Activated CD4-positive, alpha-beta memory T cell treated with anti-CD3 and anti-CD28 coated beads, Interleukin-2, amount 10 ng/mL, durations not matched to agents 7 days and 5 days (primary cell): ENCODE data around the gene GPATCH2. TPM values are rescaled to one million over a fixed set of nuclear protein-coding genes. Genes with fewer than 3 reads are reported as not detected.
"Not testable (repeated sequence)": the region's sequence is repeated elsewhere in the genome, so short reads cannot be mapped to it uniquely, and the experiment has no call there.

Experiments used
- CTCF ChIA-PET: fragments of 350-600 bp; sonication (Branson Sonifier 250); formaldehyde crosslinking; loops from one replicate; lab custom pipeline; 2021; ENCODE audit warnings: antibody characterized with exemption, inconsistent platforms; lab: Charles Lee
- POLR2A ChIA-PET: fragments of 350-600 bp; sonication (Branson Sonifier 250); formaldehyde crosslinking; loops from one replicate; lab custom pipeline; 2021; ENCODE audit warnings: antibody characterized with exemption; lab: Charles Lee
- DNase-seq: peaks from one replicate; pipeline ENCODE4 v3.0.0-alpha.2; 2020
- H3K27ac Mint-ChIP-seq: one replicate; pipeline ENCODE4 v1.8.0; 2021; ENCODE audit warnings: mild to moderate bottlenecking, mixed read lengths
- H3K27me3 Mint-ChIP-seq: one replicate; pipeline ENCODE4 v1.8.0; 2021; ENCODE audit warnings: mixed read lengths
- H3K36me3 Mint-ChIP-seq: one replicate; pipeline ENCODE4 v1.8.0; 2021; ENCODE audit warnings: low read depth, mixed read lengths
- H3K4me1 Mint-ChIP-seq: one replicate; pipeline ENCODE4 v1.8.0; 2021; ENCODE audit warnings: mixed read lengths
- H3K4me3 Mint-ChIP-seq: one replicate; pipeline ENCODE4 v1.8.0; 2021; ENCODE audit warnings: mild to moderate bottlenecking, mixed read lengths
- H3K9me3 Mint-ChIP-seq: one replicate; pipeline ENCODE4 v1.8.0; 2021; ENCODE audit warnings: mixed read lengths
- total RNA-seq, 2 experiments: library from RNA; stranded (reverse); gene quantifications; one replicate each; pipeline ENCODE4 v1.2.3, GENCODE V29; 2021

The GPATCH2 gene
- total RNA-seq, 2 experiments from 2014 or later: 8.2 to 10.2 TPM

DNA sequence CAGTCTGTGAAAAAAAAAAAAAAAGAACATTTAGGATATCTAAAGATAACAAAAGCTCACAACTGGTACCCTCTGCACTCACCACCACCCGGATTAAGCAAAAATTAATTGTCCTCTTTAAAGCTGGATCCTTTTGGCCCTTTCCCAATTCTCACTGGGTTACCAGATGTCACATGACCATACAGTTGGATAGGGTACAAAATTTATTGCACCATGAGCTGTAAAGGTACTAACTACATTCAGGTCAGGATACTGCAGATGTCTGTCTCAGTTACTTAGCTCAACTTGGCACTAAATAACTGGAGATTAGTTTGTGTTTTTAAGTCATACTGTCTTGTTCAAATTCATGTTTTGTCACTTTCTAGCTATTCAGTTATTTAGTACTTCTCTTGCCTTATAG lies 96.3 kb downstream of the GPATCH2 start:
- ChIA-PET POLR2A (no interaction called here), CTCF (no interaction called here)
- no peak overlapping the region for H3K4me3 Mint-ChIP-seq
- H3K27ac Mint-ChIP-seq: no peak overlapping the region
- no peaks in the 10 kb centered on the region for H3K4me1 Mint-ChIP-seq
- no peaks in the 10 kb centered on the region for H3K27me3 Mint-ChIP-seq
- no peaks in the 10 kb centered on the region for H3K9me3 Mint-ChIP-seq
- DNase-seq: no peak
- H3K36me3 Mint-ChIP-seq: no peaks in the 10 kb centered on the region

DNA sequence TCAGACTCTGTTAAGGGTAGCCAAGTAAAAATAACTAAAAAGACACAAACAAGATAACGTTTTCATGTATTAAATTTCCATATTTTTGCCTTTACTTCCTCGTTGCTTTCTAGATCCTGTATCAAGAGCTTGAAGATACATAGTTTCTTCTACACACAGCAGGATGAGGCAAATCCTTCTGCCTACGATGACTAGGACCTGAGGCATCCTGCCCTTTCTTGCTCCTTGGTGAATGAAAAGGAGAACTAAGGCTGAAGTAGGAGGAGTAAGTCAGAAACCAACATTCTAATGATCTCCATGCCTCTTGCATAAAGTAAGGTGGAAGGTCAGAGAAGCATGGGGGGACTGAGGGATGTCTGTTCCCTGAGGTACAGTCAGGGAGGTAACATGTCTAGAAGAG lies 102.6 kb downstream of the GPATCH2 start:
- DNase-seq: no peak
- Mint-ChIP-seq H3K27me3 (no peaks in the 10 kb centered on the region), H3K4me1 (no peaks in the 10 kb centered on the region), H3K27ac (no peak overlapping the region), H3K9me3 (peaks cover 4% of the 10 kb centered on the region), H3K4me3 (no peak overlapping the region), H3K36me3 (peaks cover 9% of the 10 kb centered on the region)
- ChIA-PET POLR2A (no interaction called here), CTCF (no interaction called here)

DNA sequence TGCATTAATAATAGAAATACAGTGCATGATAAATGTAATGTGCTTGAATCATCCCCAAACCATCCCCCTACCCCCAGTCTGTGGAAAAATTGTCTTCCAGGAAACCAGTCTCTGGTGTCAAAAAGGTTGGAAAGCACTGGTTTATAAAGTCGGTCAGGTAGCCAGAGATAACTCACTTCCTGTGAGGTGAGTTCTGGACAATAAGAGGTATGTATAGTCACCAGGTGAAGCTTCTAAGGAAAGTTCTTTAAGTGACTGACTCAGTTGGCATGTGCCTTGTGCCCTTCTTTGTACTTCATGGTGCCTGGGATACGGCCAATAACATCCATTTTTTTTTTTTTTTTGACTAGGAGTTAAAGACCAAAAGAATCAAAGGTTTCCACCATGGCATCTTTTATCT lies 103.7 kb downstream of the GPATCH2 start:
- Mint-ChIP-seq H3K4me1 (no peaks in the 10 kb centered on the region), H3K27me3 (no peaks in the 10 kb centered on the region), H3K36me3 (peaks cover 9% of the 10 kb centered on the region), H3K27ac (no peak overlapping the region), H3K4me3 (no peak overlapping the region), H3K9me3 (peaks cover 4% of the 10 kb centered on the region)
- POLR2A ChIA-PET: no interaction called here
- CTCF ChIA-PET: no interaction called here
- DNase-seq: no peak

DNA sequence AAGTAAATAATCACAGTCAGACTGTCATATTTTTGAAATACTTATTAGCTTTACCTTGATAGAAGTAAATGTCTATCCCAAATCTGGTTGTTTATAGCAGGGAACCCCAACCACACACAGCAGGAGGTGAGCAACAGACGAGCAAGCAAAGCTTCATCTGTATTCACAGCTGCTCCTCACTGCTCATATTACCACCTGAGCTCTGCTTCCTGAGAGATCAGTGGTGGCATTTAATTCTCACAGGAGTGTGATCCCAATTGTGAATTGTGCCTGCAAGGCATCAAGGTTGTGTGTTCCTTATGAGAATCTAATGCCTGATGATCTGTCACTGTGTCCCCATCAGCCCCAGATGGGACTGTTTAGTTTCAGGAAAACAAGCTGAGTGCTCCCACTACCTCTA lies 104.3 kb downstream of the GPATCH2 start:
- H3K27me3 Mint-ChIP-seq: no peaks in the 10 kb centered on the region
- ChIA-PET POLR2A (no interaction called here), CTCF (no interaction called here)
- peaks cover 4% of the 10 kb centered on the region for H3K9me3 Mint-ChIP-seq
- no peaks in the 10 kb centered on the region for H3K4me1 Mint-ChIP-seq
- peaks cover 9% of the 10 kb centered on the region for H3K36me3 Mint-ChIP-seq
- no peak for DNase-seq
- no peak overlapping the region for H3K4me3 Mint-ChIP-seq
- H3K27ac Mint-ChIP-seq: no peak overlapping the region

DNA sequence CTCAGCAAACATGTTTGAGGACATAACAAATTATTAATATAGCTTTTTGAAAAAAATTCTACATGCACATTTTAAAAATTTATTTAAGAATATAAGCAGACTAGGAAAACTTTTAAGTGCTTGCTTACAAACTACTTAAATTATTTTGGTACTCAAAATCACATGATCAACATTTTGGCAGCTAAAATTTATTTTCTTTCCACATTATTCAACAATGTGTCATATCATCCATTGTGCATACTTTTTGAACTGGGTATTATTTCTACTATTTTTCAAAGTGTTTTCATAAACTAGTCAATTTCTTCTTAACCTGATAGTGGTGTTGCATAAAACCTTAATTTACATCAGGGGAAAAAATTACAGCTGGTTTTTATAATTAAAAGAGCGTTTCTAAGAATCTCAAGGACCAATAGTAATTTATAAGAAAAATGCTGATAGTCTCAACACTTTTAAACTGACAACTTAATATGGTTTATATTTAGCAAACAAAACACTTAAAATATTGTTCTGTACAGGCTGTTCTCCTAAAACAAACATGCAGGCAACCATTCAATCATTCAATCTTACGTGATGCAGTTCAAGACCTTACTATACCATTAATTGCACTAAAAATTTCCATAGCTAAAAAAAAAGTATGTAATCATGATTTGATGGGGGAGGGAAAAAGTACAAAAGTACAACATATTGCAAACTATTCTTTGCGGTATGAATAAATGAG lies 105.0 kb downstream of the GPATCH2 start:
- Mint-ChIP-seq H3K36me3 (peaks cover 9% of the 10 kb centered on the region), H3K27me3 (no peaks in the 10 kb centered on the region), H3K27ac (no peak overlapping the region), H3K9me3 (peaks cover 4% of the 10 kb centered on the region), H3K4me3 (no peak overlapping the region), H3K4me1 (no peaks in the 10 kb centered on the region)
- ChIA-PET POLR2A (no interaction called here), CTCF (no interaction called here)
- no peak for DNase-seq

DNA sequence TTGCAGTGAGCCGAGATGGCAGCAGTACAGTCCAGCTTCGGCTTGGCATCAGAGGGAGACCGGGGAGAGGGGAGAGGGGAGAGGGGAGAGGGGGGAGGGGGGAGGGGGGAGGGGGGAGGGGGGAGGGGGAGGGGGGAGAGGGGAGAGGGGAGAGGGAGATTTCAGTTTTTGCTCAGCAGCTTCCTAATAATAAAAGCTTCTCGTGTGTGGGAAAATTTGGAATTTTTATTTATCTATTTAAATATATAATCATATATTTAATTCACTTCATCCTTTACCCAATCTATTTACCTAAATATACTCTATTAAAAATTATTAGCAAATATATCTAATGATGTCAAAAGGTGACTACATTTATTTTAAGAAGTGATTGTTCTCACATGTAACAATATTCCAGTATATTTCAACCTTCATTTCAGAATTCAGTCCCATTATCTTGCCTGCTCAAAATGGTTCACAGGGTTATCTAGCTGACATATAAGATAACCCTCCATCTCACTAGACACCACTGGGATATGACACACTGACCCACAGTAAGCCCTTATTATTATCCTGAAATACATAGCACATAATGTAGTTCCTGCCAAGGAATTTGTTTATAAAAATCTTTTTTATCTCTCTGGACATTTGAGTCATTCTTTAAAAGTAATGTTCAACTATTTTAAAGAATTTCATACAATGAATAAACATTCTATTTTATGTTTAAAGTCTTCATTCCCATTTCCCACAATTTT lies 105.9 kb downstream of the GPATCH2 start:
- Mint-ChIP-seq H3K36me3 (peaks cover 9% of the 10 kb centered on the region), H3K4me1 (no peaks in the 10 kb centered on the region), H3K27ac (no peak overlapping the region), H3K9me3 (peaks cover 4% of the 10 kb centered on the region), H3K27me3 (no peaks in the 10 kb centered on the region), H3K4me3 (no peak overlapping the region)
- DNase-seq: no peak
- POLR2A ChIA-PET: no interaction called here
- CTCF ChIA-PET: no interaction called here

DNA sequence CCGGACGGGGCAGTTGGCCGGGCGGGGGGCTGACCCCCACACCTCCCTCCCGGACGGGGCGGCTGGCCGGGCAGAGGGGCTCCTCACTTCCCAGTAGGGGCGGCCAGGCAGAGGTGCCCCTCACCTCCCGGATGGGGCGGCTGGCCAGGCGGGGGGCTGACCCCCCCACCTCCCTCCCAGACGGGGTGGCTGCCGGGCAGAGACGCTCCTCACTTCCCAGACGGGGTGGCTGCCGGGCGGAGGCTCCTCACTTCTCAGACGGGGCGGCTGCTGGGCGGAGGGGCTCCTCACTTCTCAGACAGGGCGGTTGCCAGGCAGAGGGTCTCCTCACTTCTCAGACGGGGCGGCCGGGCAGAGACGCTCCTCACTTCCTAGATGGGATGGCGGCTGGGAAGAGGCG lies 107.0 kb downstream of the GPATCH2 start:
- H3K27ac Mint-ChIP-seq, H3K27me3 Mint-ChIP-seq, H3K4me3 Mint-ChIP-seq, DNase-seq, H3K4me1 Mint-ChIP-seq, POLR2A ChIA-PET, H3K9me3 Mint-ChIP-seq, H3K36me3 Mint-ChIP-seq, CTCF ChIA-PET: not testable (repeated sequence)

DNA sequence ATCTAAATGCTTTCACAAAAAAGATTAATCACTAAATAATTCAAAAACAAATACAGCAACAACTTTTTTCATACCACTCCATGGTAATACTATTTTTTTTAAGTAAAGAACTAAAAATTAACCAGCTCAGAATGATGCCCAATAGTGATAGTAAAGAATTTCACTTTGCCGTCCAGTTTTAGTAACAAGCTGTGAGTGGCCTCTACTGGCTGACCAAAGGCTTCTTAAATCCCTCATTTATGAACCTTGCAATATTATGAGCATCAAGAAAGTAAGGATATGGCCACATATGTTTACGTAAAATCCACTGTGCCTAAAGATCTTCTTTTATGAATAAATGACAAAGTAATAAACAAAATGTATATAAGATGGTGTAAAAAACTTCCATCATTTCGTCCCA lies 108.6 kb downstream of the GPATCH2 start:
- Mint-ChIP-seq H3K9me3 (no peaks in the 10 kb centered on the region), H3K4me3 (no peak overlapping the region), H3K27ac (no peak overlapping the region), H3K27me3 (no peaks in the 10 kb centered on the region), H3K36me3 (no peaks in the 10 kb centered on the region), H3K4me1 (no peaks in the 10 kb centered on the region)
- no peak for DNase-seq
- POLR2A ChIA-PET: no interaction called here
- CTCF ChIA-PET: no interaction called here

DNA sequence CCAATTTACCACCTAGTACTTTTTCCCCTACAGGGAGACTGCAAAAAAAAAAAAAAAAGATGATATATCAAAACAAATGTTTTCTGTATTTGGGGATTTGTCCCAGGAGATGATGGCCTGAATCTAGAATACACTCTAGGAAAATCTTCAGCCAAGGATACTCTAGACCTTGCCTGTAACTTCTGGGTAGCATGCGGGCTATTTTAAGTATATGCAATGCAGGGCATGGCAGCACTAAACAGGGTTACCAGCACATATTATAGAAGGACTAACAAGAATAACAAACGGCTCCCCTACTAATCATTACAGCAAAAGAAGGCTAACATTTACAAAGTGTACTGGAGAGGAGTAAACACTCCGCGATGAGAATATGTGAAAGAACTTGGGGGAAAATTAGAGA lies 109.6 kb downstream of the GPATCH2 start:
- H3K36me3 Mint-ChIP-seq: no peaks in the 10 kb centered on the region
- no peaks in the 10 kb centered on the region for H3K4me1 Mint-ChIP-seq
- DNase-seq: no peak
- H3K27ac Mint-ChIP-seq: no peak overlapping the region
- CTCF ChIA-PET: no interaction called here
- no peak overlapping the region for H3K4me3 Mint-ChIP-seq
- no peaks in the 10 kb centered on the region for H3K9me3 Mint-ChIP-seq
- no peaks in the 10 kb centered on the region for H3K27me3 Mint-ChIP-seq
- POLR2A ChIA-PET: no interaction called here

DNA sequence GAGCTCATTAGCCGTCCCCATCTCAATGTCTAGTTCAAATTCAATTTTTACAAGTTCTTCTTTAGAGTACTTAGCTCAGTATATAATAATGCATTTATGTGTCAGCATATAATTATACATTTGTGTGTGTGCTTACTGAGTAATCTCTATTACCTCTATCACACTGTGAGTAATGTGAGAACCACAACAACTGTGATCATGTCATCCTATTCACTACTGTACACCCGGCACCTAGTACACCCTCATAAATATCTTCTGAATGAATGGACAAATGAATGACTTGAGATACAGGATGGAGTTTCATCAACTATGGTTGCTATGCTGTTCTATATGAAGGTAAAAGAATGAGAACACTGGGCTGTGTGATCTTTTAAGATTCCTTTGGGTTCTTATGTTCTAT lies 124.0 kb downstream of the GPATCH2 start:
- Mint-ChIP-seq H3K27me3 (no peaks in the 10 kb centered on the region), H3K4me1 (no peaks in the 10 kb centered on the region)

DNA sequence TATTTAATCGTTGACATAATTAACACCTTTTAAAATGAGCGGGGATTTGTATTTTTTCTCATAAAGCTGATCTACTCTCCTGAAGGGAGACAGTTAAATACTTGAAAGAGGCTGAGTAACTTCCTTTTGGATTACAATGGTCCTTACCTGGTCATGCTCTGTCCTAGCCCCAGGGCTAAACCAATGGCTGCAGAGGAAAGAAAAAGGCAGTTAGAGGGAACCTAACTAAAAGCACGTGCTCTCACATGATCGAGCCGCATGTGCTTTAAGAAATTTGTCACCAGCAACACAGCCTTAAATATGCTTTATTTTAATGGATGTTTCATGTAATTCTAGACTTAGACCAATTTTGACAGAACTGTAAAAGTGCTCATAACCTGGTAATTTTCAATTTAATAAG lies 132.7 kb downstream of the GPATCH2 start:
- no peaks in the 10 kb centered on the region for H3K27me3 Mint-ChIP-seq
- peaks cover 14% of the 10 kb centered on the region for H3K4me1 Mint-ChIP-seq
- no peak overlapping the region for H3K4me3 Mint-ChIP-seq
- ChIA-PET CTCF (no interaction called here), POLR2A (no interaction called here)
- H3K27ac Mint-ChIP-seq: no peak overlapping the region
- peaks cover 2% of the 10 kb centered on the region for H3K36me3 Mint-ChIP-seq
- DNase-seq: no peak
- H3K9me3 Mint-ChIP-seq: no peaks in the 10 kb centered on the region

More for the DNA sequence above, 124.0 kb downstream of the GPATCH2 start:
- H3K27ac Mint-ChIP-seq: no peak overlapping the region
- no peak for DNase-seq
- H3K36me3 Mint-ChIP-seq: peaks cover 3% of the 10 kb centered on the region
- POLR2A ChIA-PET: no interaction called here
- no peaks in the 10 kb centered on the region for H3K9me3 Mint-ChIP-seq
- H3K4me3 Mint-ChIP-seq: no peak overlapping the region
- CTCF ChIA-PET: no interaction called here

DNA sequence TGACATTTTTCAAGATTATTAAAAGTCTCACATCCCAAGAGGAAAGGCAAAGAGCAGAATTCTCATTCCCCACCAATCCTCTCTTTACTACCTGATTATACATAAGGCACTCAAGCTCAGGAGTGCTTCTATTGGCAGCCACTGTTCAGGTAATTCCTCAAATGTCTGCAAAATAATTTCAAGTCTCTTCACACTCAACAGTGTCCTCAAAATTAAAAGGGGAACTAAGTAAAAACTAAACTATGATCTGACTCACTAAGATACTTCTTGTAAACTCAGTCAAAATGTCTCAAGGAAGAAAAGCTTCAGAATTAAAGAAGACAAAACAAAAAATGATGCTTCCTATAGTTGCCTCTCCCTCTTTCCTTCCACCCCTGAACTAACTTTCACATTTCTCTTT lies 135.6 kb downstream of the GPATCH2 start:
- no peak for DNase-seq
- ChIA-PET POLR2A (no interaction called here), CTCF (no interaction called here)
- Mint-ChIP-seq H3K36me3 (peaks cover 11% of the 10 kb centered on the region), H3K9me3 (no peaks in the 10 kb centered on the region), H3K4me1 (peaks cover 14% of the 10 kb centered on the region), H3K27me3 (no peaks in the 10 kb centered on the region), H3K4me3 (no peak overlapping the region), H3K27ac (no peak overlapping the region)

DNA sequence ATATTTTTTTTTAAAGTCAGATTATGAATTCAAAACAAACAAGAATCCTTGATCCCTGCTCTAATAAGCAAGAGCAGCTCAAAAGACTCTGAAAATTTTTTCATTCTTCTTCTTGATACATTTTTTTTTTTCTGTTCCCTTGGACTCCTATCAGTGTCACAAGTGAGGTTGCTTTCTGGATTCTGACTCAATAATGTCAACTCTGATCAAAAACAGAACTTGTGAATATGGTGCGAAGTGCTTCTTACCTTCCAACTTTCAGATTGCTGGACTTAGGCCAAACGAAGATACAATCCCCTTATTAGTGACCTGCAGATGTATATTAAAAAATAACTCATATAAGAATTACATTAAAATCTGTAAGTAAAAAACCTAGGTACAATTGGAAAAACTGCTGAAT lies 136.1 kb downstream of the GPATCH2 start:
- DNase-seq: no peak
- POLR2A ChIA-PET: no interaction called here
- no peak overlapping the region for H3K27ac Mint-ChIP-seq
- peaks cover 14% of the 10 kb centered on the region for H3K4me1 Mint-ChIP-seq
- no peaks in the 10 kb centered on the region for H3K9me3 Mint-ChIP-seq
- H3K36me3 Mint-ChIP-seq: peaks cover 14% of the 10 kb centered on the region
- no peaks in the 10 kb centered on the region for H3K27me3 Mint-ChIP-seq
- no peak overlapping the region for H3K4me3 Mint-ChIP-seq
- CTCF ChIA-PET: no interaction called here

DNA sequence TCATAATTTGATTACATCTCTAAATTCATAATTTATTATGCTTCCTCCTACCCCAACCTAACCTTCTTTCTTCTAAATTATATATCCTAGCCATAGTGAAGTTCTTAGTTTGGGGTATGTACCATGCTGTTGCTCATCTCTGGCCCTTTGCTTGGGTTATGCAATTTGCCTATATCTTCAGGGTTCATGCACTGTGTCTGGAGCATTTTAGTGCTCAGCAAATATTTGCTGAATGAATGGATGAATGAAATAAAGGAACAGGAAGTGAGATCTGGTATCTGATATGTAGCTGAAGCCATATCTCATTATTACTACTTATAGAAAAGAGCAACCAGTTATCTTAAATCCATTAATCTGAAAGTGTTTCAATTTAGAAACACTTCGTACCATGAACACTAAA lies 137.6 kb downstream of the GPATCH2 start:
- POLR2A ChIA-PET: interaction anchor here (1.0 kb wide), 1 partner anchor 11 kb away, joined by 3 read pairs; no protein-coding TSS in a partner anchor
- Mint-ChIP-seq H3K9me3 (no peaks in the 10 kb centered on the region), H3K4me1 (peaks cover 14% of the 10 kb centered on the region), H3K27ac (no peak overlapping the region), H3K4me3 (no peak overlapping the region), H3K27me3 (no peaks in the 10 kb centered on the region), H3K36me3 (peaks cover 14% of the 10 kb centered on the region)
- CTCF ChIA-PET: no interaction called here
- DNase-seq: no peak
